Measurements from ENCODE around the gene IGSF8.

DNA sequence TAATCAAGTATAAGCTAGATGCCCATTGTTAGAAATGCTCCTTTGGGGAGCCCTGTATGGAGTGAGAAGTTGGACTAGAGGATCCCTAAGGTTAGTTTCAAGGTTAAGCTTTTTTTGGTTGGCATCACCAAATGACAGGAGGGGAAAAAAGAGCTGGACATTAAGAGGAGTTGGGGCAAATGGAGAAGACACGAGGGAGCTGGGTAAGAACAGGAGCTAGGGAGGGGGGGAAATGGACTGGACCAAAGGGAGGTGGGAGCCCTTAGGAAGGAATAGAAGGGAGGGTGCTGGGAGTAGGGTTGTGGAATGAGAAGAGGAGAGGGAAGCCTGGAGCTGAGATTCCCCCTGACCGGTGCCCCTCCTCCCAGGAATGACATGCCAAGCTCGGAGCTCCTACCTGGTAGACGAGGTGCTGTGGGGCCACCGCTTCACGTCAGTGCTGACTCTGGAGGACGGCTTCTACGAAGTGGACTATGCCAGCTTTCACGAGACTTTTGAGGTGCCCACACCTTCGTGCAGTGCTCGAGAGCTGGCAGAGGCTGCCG is 11.2 kb downstream of the IGSF8 start:
- TF ChIP-seq, protein P1, sequence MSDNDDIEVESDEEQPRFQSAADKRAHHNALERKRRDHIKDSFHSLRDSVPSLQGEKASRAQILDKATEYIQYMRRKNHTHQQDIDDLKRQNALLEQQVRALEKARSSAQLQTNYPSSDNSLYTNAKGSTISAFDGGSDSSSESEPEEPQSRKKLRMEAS (IDR thresholded peaks at IDR 0.05; ENCODE audit: insufficient read depth, insufficient read length) = no peak
- TF ChIP-seq, protein P2, sequence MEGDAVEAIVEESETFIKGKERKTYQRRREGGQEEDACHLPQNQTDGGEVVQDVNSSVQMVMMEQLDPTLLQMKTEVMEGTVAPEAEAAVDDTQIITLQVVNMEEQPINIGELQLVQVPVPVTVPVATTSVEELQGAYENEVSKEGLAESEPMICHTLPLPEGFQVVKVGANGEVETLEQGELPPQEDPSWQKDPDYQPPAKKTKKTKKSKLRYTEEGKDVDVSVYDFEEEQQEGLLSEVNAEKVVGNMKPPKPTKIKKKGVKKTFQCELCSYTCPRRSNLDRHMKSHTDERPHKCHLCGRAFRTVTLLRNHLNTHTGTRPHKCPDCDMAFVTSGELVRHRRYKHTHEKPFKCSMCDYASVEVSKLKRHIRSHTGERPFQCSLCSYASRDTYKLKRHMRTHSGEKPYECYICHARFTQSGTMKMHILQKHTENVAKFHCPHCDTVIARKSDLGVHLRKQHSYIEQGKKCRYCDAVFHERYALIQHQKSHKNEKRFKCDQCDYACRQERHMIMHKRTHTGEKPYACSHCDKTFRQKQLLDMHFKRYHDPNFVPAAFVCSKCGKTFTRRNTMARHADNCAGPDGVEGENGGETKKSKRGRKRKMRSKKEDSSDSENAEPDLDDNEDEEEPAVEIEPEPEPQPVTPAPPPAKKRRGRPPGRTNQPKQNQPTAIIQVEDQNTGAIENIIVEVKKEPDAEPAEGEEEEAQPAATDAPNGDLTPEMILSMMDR (IDR thresholded peaks at IDR 0.05; ENCODE audit: extremely low read depth in 1 of 2, insufficient read depth in 1 of 2, low read depth in 1 of 2, low read length in 2 of 2) = no peak
- TF ChIP-seq POLR2A (IDR thresholded peaks at IDR 0.05; ENCODE audit: low read depth, low read length) = no peak
- TF ChIP-seq JUN (IDR thresholded peaks at IDR 0.05; ENCODE audit: borderline replicate concordance, insufficient read depth, insufficient read length, low read depth) = no peak
- TF ChIP-seq EZH2 (IDR thresholded peaks at IDR 0.05; ENCODE audit: borderline replicate concordance, low read depth, low read length, severe bottlenecking) = no peak
- no peak for TF ChIP-seq GATA2 (IDR thresholded peaks at IDR 0.05; ENCODE audit: insufficient read depth, insufficient read length, low read depth, low read length)
- TF ChIP-seq MYC (IDR thresholded peaks at IDR 0.05; ENCODE audit: low read depth, low read length) = no peak
